NCI-H1105 (cell line): ENCODE measurements around the gene SLC14A1.

Experiments used
- DNase-seq: peaks from one replicate; lab custom pipeline; 2025; lab: John Stamatoyannopoulos, UW

The SLC14A1 gene

GRCh38 chr18:45723567-45724355 is at the start of gene SLC14A1:
Gene SLC14A1 (plus strand): TSS chr18:45724181. CDS start chr18:45730321, 6,140 bp downstream.
- DNase-seq: no peak

GRCh38 chr18:45677276-45677807 is 46.6 kb upstream of the SLC14A1 start:
- no peak for DNase-seq

GRCh38 chr18:45678441-45678840 is 45.5 kb upstream of the SLC14A1 start:
- no peak for DNase-seq

GRCh38 chr18:45678850-45679249 is 45.1 kb upstream of the SLC14A1 start:
- DNase-seq: no peak

- no peak for DNase-seq
Measured at GRCh38 chr18:45680066-45680690, 43.8 kb upstream of the SLC14A1 start.

GRCh38 chr18:45682181-45682580 is 41.8 kb upstream of the SLC14A1 start:
- DNase-seq: no peak

- no peak for DNase-seq
Measured at GRCh38 chr18:45684341-45685115, 39.5 kb upstream of the SLC14A1 start.

- no peak for DNase-seq
Measured at GRCh38 chr18:45686891-45687611, 36.9 kb upstream of the SLC14A1 start.

GRCh38 chr18:45687621-45688020 is 36.4 kb upstream of the SLC14A1 start:
- no peak for DNase-seq

GRCh38 chr18:45688113-45688512 is 35.9 kb upstream of the SLC14A1 start:
- no peak for DNase-seq

GRCh38 chr18:45688833-45689232 is 35.1 kb upstream of the SLC14A1 start:
- DNase-seq: no peak

- no peak for DNase-seq
Measured at GRCh38 chr18:45689396-45689795, 34.6 kb upstream of the SLC14A1 start.

GRCh38 chr18:45690975-45691815 is 32.8 kb upstream of the SLC14A1 start:
- peak; percentile 43 for DNase-seq

GRCh38 chr18:45691816-45692179 is 32.2 kb upstream of the SLC14A1 start:
- DNase-seq: no peak

GRCh38 chr18:45702708-45703265 is 21.2 kb upstream of the SLC14A1 start:
- no peak for DNase-seq

- no peak for DNase-seq
Measured at GRCh38 chr18:45708831-45709230, 15.2 kb upstream of the SLC14A1 start.

GRCh38 chr18:45712061-45712460 is 11.9 kb upstream of the SLC14A1 start:
- DNase-seq: no peak

- DNase-seq: no peak
Measured at GRCh38 chr18:45713239-45713638, 10.7 kb upstream of the SLC14A1 start.

GRCh38 chr18:45715212-45715780 is 8.7 kb upstream of the SLC14A1 start:
- no peak for DNase-seq

GRCh38 chr18:45719106-45719505 is 4.9 kb upstream of the SLC14A1 start:
- DNase-seq: no peak
